HCT116 (cell line): ENCODE measurements around the gene FAIM2. TPM values are rescaled to one million over a fixed set of nuclear protein-coding genes. Genes with fewer than 3 reads are reported as not detected.

Experiments
- ATAC-seq: fragments of 200-7000 bp; cut with Tn5 transposase; 2 replicates; pipeline ENCODE4 v1.9.1; 2020; ENCODE audit warnings: mild to moderate bottlenecking, moderate library complexity
- BruUV-seq: library from RNA; stranded (reverse); fragments of 400-500 nt; replicated peaks from 2 replicates; lab custom pipeline; 2021; lab: Mats Ljungman, UMichigan
- CTCF ChIA-PET: fragments of 300-600 bp; sonication (Branson Sonifier 250); formaldehyde crosslinking; loops from one replicate; lab custom pipeline; 2021; ENCODE audit warnings: antibody characterized with exemption; lab: Charles Lee
- POLR2A ChIA-PET: fragments of 300-600, 350-600 bp; sonication (Branson Sonifier 250); formaldehyde crosslinking; loops from one replicate; lab custom pipeline; 2021; ENCODE audit warnings: antibody characterized with exemption; lab: Charles Lee
- RAD21 ChIA-PET, 2 experiments: fragments of 300-600 bp; sonication (Branson Sonifier 250); formaldehyde crosslinking; loops; one replicate each; lab custom pipeline; 2023; ENCODE audit warnings: low total read pairs in 2 of 2; ENCODE audit not compliant: uncharacterized antibody in 2 of 2, unreplicated experiment in 2 of 2, low non-redundant PET in 1 of 2; lab: Charles Lee
- DNase-seq: peaks from one replicate; pipeline ENCODE4 v3.0.0-alpha.2; 2010; ENCODE audit warnings: low read depth, low spot score
- H2AFZ ChIP-seq: fragments of 200-600 bp; shearing (Covaris generic), sonication (generic); 2 replicates; pipeline ENCODE4 v1.6.1; 2017; ENCODE audit warnings: low read depth, mixed run types, mixed read lengths, antibody characterized with exemption, low read length; ENCODE audit not compliant: poor library complexity, severe bottlenecking
- H3K27ac ChIP-seq: 2 replicates; pipeline ENCODE4 v1.5.1; 2012; ENCODE audit warnings: low read depth, low read length
- H3K27me3 ChIP-seq: fragments of 200-600 bp; sonication (generic); 2 replicates; pipeline ENCODE4 v1.6.1; 2016; ENCODE audit warnings: mixed run types, low read length, mixed read lengths; ENCODE audit not compliant: insufficient read depth
- H3K36me3 ChIP-seq, 2 experiments: fragments of 200-500 bp in 1 of 2; fragments of 200-600 bp in 1 of 2; sonication (Bioruptor generic) in 1 of 2; sonication (generic) in 1 of 2; 2 replicates each; pipeline versions ENCODE4 v1.5.1 to v1.6.1; 2014 to 2016; ENCODE audit warnings: low read length in 2 of 2, inconsistent platforms in 1 of 2, mixed read lengths in 1 of 2, mixed run types in 1 of 2; ENCODE audit not compliant: insufficient read depth in 2 of 2, control insufficient read depth in 1 of 2
- H3K4me1 ChIP-seq, 2 experiments: fragments of 200-600 bp in 1 of 2; sonication (generic) in 1 of 2; 2 replicates each; pipeline versions ENCODE4 v1.5.1 to v1.6.1; 2012 to 2017; ENCODE audit warnings: low read length in 2 of 2, inconsistent platforms in 1 of 2, mild to moderate bottlenecking in 1 of 2, mixed read lengths in 1 of 2, mixed run types in 1 of 2, moderate library complexity in 1 of 2; ENCODE audit not compliant: insufficient read depth in 2 of 2, control insufficient read depth in 1 of 2
- H3K4me2 ChIP-seq: fragments of 200-600 bp; sonication (generic); 2 replicates; pipeline ENCODE4 v1.6.1; 2017; ENCODE audit warnings: mixed run types, low read length, mixed read lengths
- H3K4me3 ChIP-seq, 2 experiments: fragments of 200-600 bp in 1 of 2; sonication (generic) in 1 of 2; replicated peaks in 1 of 2; 2 replicates each; pipeline ENCODE4 v1.5.1; 2011 to 2016; ENCODE audit warnings: low read length in 2 of 2, control low read depth in 1 of 2, low read depth in 1 of 2, mild to moderate bottlenecking in 1 of 2, mixed read lengths in 1 of 2, mixed run types in 1 of 2
- H3K79me2 ChIP-seq: fragments of 200-600 bp; sonication (generic); 2 replicates; pipeline ENCODE4 v1.6.1; 2017; ENCODE audit warnings: mild to moderate bottlenecking, mixed run types, low read length, moderate library complexity, mixed read lengths; ENCODE audit not compliant: insufficient read depth
- H3K9ac ChIP-seq: fragments of 200-600 bp; sonication (generic); 2 replicates; pipeline ENCODE4 v1.6.1; 2016; ENCODE audit warnings: low read length, mixed read lengths
- H3K9me2 ChIP-seq: fragments of 200-600 bp; sonication (generic), shearing (Covaris generic); 2 replicates; pipeline ENCODE4 v1.6.1; 2017; ENCODE audit warnings: mixed run types, mild to moderate bottlenecking, moderate library complexity; ENCODE audit not compliant: insufficient read depth
- H3K9me3 ChIP-seq, 2 experiments: fragments of 200-500 bp in 1 of 2; fragments of 200-600 bp in 1 of 2; sonication (Bioruptor generic) in 1 of 2; sonication (generic) in 1 of 2; 2 replicates each; pipeline ENCODE4 v1.6.1; 2014 to 2017; ENCODE audit warnings: low read length in 2 of 2, mixed read lengths in 2 of 2, inconsistent platforms in 1 of 2, low read depth in 1 of 2, mild to moderate bottlenecking in 1 of 2, mixed run types in 1 of 2, moderate library complexity in 1 of 2; ENCODE audit not compliant: control insufficient read depth in 1 of 2, insufficient read depth in 1 of 2
- H4K20me1 ChIP-seq: fragments of 200-600 bp; sonication (generic), shearing (Covaris generic); 2 replicates; pipeline ENCODE4 v1.6.1; 2017; ENCODE audit warnings: mixed run types, mild to moderate bottlenecking, moderate library complexity; ENCODE audit not compliant: insufficient read depth
- CEBPB ChIP-seq: IDR thresholded peaks from 2 replicates; pipeline ENCODE4 v1.6.1; 2012; ENCODE audit warnings: low read depth
- EGR1 ChIP-seq: IDR thresholded peaks from 2 replicates; pipeline ENCODE4 v1.6.1; 2012; ENCODE audit warnings: low read depth
- ELF1 ChIP-seq: IDR thresholded peaks from 2 replicates; pipeline ENCODE4 v1.6.1; 2012; ENCODE audit warnings: low read depth, borderline replicate concordance
- EZH2 ChIP-seq: fragments of 200-600 bp; sonication (generic); IDR thresholded peaks from 2 replicates; pipeline ENCODE4 v1.6.1; 2017; ENCODE audit warnings: antibody characterized with exemption, mixed run types
- EZH2phosphoT487 ChIP-seq: fragments of 200-600 bp; IDR thresholded peaks from 2 replicates; pipeline ENCODE4 v1.6.1; 2018; ENCODE audit warnings: antibody characterized with exemption, borderline replicate concordance
- FOSL1 ChIP-seq: IDR thresholded peaks from 2 replicates; pipeline ENCODE4 v1.6.1; 2012; ENCODE audit warnings: low read depth
- JUND ChIP-seq: IDR thresholded peaks from 2 replicates; pipeline ENCODE4 v1.6.1; 2012
- POLR2A ChIP-seq: IDR thresholded peaks from 2 replicates; pipeline ENCODE4 v1.7.0; 2011; ENCODE audit warnings: borderline replicate concordance; ENCODE audit not compliant: insufficient read depth, insufficient read length; ENCODE audit errors: extremely low read depth
- RAD21 ChIP-seq: IDR thresholded peaks from 2 replicates; pipeline ENCODE4 v1.6.1; 2012; ENCODE audit warnings: low read depth, mild to moderate bottlenecking
- SIN3A ChIP-seq: IDR thresholded peaks from 2 replicates; pipeline ENCODE4 v1.6.1; 2012; ENCODE audit warnings: low read depth
- SRF ChIP-seq: IDR thresholded peaks from 2 replicates; pipeline ENCODE4 v1.6.1; 2012; ENCODE audit warnings: low read depth
- YY1 ChIP-seq: IDR thresholded peaks from 2 replicates; pipeline ENCODE4 v1.6.1; 2011; ENCODE audit warnings: low read length, low read depth, moderate library complexity, mild to moderate bottlenecking; ENCODE audit not compliant: insufficient replicate concordance; ENCODE audit errors: extremely low read depth
- ZFX ChIP-seq: fragments of 450-650 bp; IDR thresholded peaks from 2 replicates; pipeline ENCODE4 v1.6.1; 2017
- ZNF274 ChIP-seq: fragments of 200-500 bp; sonication (Bioruptor generic); IDR thresholded peaks from 2 replicates; pipeline ENCODE4 v1.6.1; 2014; ENCODE audit warnings: mild to moderate bottlenecking, low read depth, low read length, inconsistent platforms
- intact Hi-C: fragments of 100-400 bp; cut with micrococcal nuclease; formaldehyde crosslinking; loops from 2 replicates; pipeline ENCODE4 v1.10.0; 2022
- total RNA-seq: library from RNA; stranded (reverse); gene quantifications from one replicate; pipeline ENCODE4 v1.2.1, GENCODE V29; 2021; ENCODE audit not compliant: unreplicated experiment
- TF ChIP-seq, protein P1 (sequence below): IDR thresholded peaks from 2 replicates; pipeline ENCODE4 v1.6.1; 2012; ENCODE audit warnings: low read depth
- TF ChIP-seq, protein P2 (sequence below): IDR thresholded peaks from 2 replicates; pipeline ENCODE4 v1.6.1; 2012
- TF ChIP-seq, protein P3 (sequence below), 3 experiments: fragments of 200-600 bp in 1 of 3; sonication (generic) in 1 of 3; IDR thresholded peaks in 2 of 3; conservative IDR thresholded peaks in 1 of 3; 2 replicates each; pipeline ENCODE4 v1.5.1; 2012 to 2017; ENCODE audit warnings: low read depth in 2 of 3, low read length in 2 of 3, antibody characterized with exemption in 1 of 3, borderline replicate concordance in 1 of 3, control low read depth in 1 of 3, mild to moderate bottlenecking in 1 of 3, mixed read lengths in 1 of 3, mixed run types in 1 of 3, moderate library complexity in 1 of 3; ENCODE audit not compliant: insufficient read depth in 1 of 3
- TF ChIP-seq, protein P4 (sequence below): IDR thresholded peaks from 2 replicates; pipeline ENCODE4 v1.6.1; 2011; ENCODE audit warnings: mild to moderate bottlenecking, low read length, moderate library complexity; ENCODE audit not compliant: insufficient replicate concordance; ENCODE audit errors: extremely low read depth
- TF ChIP-seq, protein P5 (sequence below): IDR thresholded peaks from 2 replicates; pipeline ENCODE4 v1.6.1; 2012

The FAIM2 gene
- total RNA-seq, 1 experiment from 2014 or later, result not detected

DNA sequence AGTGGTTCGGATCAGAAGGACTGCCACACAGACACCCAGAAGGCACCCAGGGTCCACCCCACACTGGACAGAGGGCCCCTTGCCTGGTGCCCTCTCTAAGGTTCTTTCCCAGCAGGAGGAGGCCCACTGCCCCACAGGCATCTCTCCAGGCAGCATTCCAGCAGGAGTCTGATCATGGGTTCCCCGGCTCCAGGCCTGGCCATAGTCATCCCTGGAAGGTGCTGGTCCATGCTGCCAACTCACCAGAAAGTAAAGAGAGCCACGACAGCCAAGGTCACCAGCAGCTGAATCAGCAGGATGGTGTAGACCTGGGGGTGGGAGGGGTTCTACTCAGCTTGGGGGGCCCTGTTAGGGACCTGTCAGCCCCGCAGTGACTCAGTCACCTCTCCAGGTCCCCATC, 6.4 kb downstream of the FAIM2 start:
- no peak for ATAC-seq
- intact Hi-C loops, result no loop called here
- ChIA-PET RAD21 (no interaction called here), CTCF (no interaction called here), POLR2A (no interaction called here)
- Histone ChIP-seq H3K9me3 (no peaks in the 10 kb centered on the region), H3K9ac (no peak overlapping the region), H3K4me1 (peaks cover 0 to 10% of the 10 kb centered on the region in 2 experiments; a peak in 2 of 4 replicates), H3K36me3 (no peaks in the 10 kb centered on the region), H3K27me3 (peaks cover 5% of the 10 kb centered on the region; the same call in 1 of the 2 replicates), H3K4me2 (no peak overlapping the region), H3K9me2 (no peaks in the 10 kb centered on the region), H3K4me3 (no peak overlapping the region), H3K79me2 (no peaks in the 10 kb centered on the region), H2AFZ (no peak overlapping the region), H3K27ac (no peak overlapping the region), H4K20me1 (no peaks in the 10 kb centered on the region)
- TF ChIP-seq ZFX, result no peak
- TF ChIP-seq CEBPB, result no peak
- no peak for TF ChIP-seq FOSL1
- TF ChIP-seq, protein P1, sequence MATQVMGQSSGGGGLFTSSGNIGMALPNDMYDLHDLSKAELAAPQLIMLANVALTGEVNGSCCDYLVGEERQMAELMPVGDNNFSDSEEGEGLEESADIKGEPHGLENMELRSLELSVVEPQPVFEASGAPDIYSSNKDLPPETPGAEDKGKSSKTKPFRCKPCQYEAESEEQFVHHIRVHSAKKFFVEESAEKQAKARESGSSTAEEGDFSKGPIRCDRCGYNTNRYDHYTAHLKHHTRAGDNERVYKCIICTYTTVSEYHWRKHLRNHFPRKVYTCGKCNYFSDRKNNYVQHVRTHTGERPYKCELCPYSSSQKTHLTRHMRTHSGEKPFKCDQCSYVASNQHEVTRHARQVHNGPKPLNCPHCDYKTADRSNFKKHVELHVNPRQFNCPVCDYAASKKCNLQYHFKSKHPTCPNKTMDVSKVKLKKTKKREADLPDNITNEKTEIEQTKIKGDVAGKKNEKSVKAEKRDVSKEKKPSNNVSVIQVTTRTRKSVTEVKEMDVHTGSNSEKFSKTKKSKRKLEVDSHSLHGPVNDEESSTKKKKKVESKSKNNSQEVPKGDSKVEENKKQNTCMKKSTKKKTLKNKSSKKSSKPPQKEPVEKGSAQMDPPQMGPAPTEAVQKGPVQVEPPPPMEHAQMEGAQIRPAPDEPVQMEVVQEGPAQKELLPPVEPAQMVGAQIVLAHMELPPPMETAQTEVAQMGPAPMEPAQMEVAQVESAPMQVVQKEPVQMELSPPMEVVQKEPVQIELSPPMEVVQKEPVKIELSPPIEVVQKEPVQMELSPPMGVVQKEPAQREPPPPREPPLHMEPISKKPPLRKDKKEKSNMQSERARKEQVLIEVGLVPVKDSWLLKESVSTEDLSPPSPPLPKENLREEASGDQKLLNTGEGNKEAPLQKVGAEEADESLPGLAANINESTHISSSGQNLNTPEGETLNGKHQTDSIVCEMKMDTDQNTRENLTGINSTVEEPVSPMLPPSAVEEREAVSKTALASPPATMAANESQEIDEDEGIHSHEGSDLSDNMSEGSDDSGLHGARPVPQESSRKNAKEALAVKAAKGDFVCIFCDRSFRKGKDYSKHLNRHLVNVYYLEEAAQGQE, result no peak
- no peak for TF ChIP-seq SRF
- TF ChIP-seq JUND, result no peak
- TF ChIP-seq, protein P2, sequence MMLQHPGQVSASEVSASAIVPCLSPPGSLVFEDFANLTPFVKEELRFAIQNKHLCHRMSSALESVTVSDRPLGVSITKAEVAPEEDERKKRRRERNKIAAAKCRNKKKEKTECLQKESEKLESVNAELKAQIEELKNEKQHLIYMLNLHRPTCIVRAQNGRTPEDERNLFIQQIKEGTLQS, result no peak
- TF ChIP-seq, protein P3, sequence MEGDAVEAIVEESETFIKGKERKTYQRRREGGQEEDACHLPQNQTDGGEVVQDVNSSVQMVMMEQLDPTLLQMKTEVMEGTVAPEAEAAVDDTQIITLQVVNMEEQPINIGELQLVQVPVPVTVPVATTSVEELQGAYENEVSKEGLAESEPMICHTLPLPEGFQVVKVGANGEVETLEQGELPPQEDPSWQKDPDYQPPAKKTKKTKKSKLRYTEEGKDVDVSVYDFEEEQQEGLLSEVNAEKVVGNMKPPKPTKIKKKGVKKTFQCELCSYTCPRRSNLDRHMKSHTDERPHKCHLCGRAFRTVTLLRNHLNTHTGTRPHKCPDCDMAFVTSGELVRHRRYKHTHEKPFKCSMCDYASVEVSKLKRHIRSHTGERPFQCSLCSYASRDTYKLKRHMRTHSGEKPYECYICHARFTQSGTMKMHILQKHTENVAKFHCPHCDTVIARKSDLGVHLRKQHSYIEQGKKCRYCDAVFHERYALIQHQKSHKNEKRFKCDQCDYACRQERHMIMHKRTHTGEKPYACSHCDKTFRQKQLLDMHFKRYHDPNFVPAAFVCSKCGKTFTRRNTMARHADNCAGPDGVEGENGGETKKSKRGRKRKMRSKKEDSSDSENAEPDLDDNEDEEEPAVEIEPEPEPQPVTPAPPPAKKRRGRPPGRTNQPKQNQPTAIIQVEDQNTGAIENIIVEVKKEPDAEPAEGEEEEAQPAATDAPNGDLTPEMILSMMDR (IDR thresholded peaks at IDR 0.05 in 2 of 3, conservative IDR thresholded peaks at IDR 0.05 in 1 of 3; ENCODE audit: borderline replicate concordance in 1 of 3, insufficient read depth in 1 of 3, low read depth in 2 of 3, low read length in 2 of 3), result no peak
- no peak for TF ChIP-seq EZH2phosphoT487
- TF ChIP-seq, protein P4, sequence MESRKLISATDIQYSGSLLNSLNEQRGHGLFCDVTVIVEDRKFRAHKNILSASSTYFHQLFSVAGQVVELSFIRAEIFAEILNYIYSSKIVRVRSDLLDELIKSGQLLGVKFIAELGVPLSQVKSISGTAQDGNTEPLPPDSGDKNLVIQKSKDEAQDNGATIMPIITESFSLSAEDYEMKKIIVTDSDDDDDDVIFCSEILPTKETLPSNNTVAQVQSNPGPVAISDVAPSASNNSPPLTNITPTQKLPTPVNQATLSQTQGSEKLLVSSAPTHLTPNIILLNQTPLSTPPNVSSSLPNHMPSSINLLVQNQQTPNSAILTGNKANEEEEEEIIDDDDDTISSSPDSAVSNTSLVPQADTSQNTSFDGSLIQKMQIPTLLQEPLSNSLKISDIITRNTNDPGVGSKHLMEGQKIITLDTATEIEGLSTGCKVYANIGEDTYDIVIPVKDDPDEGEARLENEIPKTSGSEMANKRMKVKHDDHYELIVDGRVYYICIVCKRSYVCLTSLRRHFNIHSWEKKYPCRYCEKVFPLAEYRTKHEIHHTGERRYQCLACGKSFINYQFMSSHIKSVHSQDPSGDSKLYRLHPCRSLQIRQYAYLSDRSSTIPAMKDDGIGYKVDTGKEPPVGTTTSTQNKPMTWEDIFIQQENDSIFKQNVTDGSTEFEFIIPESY, result no peak
- TF ChIP-seq RAD21, result no peak
- TF ChIP-seq SIN3A, result no peak
- no peak for TF ChIP-seq EZH2
- TF ChIP-seq YY1, result no peak
- no peak for TF ChIP-seq EGR1
- TF ChIP-seq ELF1, result no peak
- no peak for TF ChIP-seq ZNF274
- TF ChIP-seq POLR2A, result no peak
- TF ChIP-seq, protein P5, sequence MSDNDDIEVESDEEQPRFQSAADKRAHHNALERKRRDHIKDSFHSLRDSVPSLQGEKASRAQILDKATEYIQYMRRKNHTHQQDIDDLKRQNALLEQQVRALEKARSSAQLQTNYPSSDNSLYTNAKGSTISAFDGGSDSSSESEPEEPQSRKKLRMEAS, result no peak
- no peak for DNase-seq
- BruUV-seq, result no TSS peak
